Astrocyte (in vitro differentiated cells and primary cell): Measurements from ENCODE around the gene TRAPPC12.

ENCODE experiments used
- EZH2 ChIP-seq: IDR thresholded peaks from 2 replicates; pipeline ENCODE4 v1.6.1; 2012; ENCODE audit warnings: mild to moderate bottlenecking, low read length, inconsistent platforms; ENCODE audit not compliant: insufficient read depth
- TF ChIP-seq, protein P1 (sequence below): IDR thresholded peaks from 2 replicates; pipeline ENCODE4 v1.5.1; 2011; ENCODE audit warnings: low read depth, mild to moderate bottlenecking, inconsistent platforms, low read length, moderate library complexity; ENCODE audit not compliant: insufficient read depth

DNA sequence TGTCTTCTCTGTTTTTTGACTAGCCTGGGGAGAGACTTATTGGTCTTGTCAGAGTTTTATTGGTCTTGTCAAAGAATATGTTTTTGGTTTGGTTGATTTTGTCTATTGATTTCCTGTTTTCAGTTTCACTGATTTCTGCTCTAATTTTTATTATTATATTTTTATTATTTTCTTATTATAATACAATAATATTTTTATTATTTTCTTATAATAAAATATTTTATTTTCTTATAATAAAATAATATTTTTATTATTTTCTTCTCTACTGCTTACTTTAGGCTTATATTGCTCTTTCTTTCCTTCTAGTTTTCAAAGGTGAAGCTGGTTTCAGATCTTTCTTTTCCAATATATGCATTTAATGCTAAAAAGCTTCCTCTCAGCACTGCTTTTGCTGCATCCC lies 62.0 kb downstream of the TRAPPC12 start:
- TF ChIP-seq, protein P1, sequence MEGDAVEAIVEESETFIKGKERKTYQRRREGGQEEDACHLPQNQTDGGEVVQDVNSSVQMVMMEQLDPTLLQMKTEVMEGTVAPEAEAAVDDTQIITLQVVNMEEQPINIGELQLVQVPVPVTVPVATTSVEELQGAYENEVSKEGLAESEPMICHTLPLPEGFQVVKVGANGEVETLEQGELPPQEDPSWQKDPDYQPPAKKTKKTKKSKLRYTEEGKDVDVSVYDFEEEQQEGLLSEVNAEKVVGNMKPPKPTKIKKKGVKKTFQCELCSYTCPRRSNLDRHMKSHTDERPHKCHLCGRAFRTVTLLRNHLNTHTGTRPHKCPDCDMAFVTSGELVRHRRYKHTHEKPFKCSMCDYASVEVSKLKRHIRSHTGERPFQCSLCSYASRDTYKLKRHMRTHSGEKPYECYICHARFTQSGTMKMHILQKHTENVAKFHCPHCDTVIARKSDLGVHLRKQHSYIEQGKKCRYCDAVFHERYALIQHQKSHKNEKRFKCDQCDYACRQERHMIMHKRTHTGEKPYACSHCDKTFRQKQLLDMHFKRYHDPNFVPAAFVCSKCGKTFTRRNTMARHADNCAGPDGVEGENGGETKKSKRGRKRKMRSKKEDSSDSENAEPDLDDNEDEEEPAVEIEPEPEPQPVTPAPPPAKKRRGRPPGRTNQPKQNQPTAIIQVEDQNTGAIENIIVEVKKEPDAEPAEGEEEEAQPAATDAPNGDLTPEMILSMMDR: no peak
- TF ChIP-seq EZH2: no peak
